Heart left ventricle (tissue), 13 donors: ENCODE results near the gene PLK3.

Experiments
- CTCF ChIP-seq, 12 donors: fragments of 200-600 bp; sonication (generic) in 4 of 12; IDR thresholded peaks; one replicate each; pipeline versions ENCODE4 v1.5.0 to v1.8.0; 2018 to 2022; ENCODE audit warnings: antibody characterized with exemption in 12 of 12, mild to moderate bottlenecking in 5 of 12
- POLR2A ChIP-seq, 2 donors: fragments of 450-650 bp; IDR thresholded peaks; one replicate each; pipeline ENCODE4 v1.6.1; 2017; ENCODE audit warnings: antibody characterized with exemption in 2 of 2, mild to moderate bottlenecking in 2 of 2, moderate library complexity in 2 of 2
- donor health status: ischemic (EF 13 %, LVEDD 7.1; RV severe dilation, severe dysfunction).
- donor health status: DM: no; HTN: yes; CAD: no.
- donor health status: DM: no; HTN: no; CAD: no.
- donor health status: ischemic (EF 25% LVEDD 6.9; RV normal size, moderate dysfunction).
- donor health status: ischemic (EF 25% LVEDD 5.7; RV mildly dilated, moderate dysfunction).
- donor health status: ischemic (EF 35%, LVEDD 5.7; RV mildly dilated, moderate dysfunction).
- donor health status: nonischemic (EF 11% LVEDD 7.7; RV severe dilation, severe dysfunction).
- donor health status: DM: yes; HTN: yes; CAD: no.
- donor health status: PGD.
- donor health status: ischemic (EF 29% LVEDD 5.4; RV normal size, mild dysfunction).
- donor health status: nonischemic (EF 23%, LVEDD 6.1; RV moderate dilation, normal function).

GRCh38 chr1:44757420-44757819 is 42.8 kb upstream of the PLK3 start:
- no peak for TF ChIP-seq POLR2A (IDR thresholded peaks at IDR 0.05)
- no peak for TF ChIP-seq CTCF (IDR thresholded peaks at IDR 0.05)
